GDM1 (cell line): Measurements from ENCODE around the gene ITGAV.

Experiments used
- DNase-seq: peaks from one replicate; lab custom pipeline; 2025; lab: John Stamatoyannopoulos, UW

The ITGAV gene

GRCh38 chr2:186718122-186718521, 128.3 kb downstream of the ITGAV start:
- DNase-seq = no peak

- DNase-seq = no peak
These were observed 129.0 kb downstream of the ITGAV start for GRCh38 chr2:186718903-186719302.

- DNase-seq = no peak
These were observed 132.1 kb downstream of the ITGAV start for GRCh38 chr2:186721956-186722355.

DNA sequence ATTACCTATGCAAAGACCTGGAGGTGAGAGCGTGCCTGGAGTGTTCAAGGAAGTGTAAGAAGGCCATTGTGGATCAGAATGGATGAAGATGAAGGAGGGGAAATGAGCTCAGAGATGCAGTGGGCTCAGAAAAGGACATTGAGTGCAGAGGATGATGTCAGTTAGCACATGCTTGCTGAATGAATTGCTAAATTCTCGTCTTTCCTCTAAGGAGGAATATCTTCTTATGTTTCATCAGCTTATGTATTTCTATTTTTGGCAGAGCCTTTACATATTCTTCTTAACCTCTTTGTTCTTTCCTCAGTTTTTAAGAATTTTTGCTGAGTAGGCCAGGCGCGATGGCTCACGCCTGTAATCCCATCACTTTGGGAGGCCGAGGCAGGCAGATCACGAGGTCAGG, 134.9 kb downstream of the ITGAV start:
- DNase-seq = no peak

- DNase-seq = no peak
These were observed 135.9 kb downstream of the ITGAV start for GRCh38 chr2:186725783-186726182.

DNA sequence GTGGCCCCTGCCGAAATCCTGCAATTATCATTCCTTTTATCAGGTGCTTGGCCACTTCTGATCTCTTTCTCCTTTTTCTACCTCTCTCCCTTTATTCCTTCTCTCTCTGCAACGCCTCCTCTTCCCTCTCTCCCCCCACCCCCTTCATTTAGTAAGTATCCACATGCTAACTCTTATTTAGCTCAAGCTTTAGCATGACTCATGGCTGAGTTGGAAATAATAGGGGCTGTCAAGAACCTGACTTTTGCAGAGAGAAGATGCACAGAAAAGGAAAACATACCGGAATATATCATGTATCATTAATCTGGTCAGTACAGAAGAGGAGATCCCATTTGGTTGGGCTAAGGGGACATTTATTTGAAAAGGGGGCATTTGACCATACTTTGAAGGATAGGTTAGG, 137.1 kb downstream of the ITGAV start:
- no peak for DNase-seq

DNA sequence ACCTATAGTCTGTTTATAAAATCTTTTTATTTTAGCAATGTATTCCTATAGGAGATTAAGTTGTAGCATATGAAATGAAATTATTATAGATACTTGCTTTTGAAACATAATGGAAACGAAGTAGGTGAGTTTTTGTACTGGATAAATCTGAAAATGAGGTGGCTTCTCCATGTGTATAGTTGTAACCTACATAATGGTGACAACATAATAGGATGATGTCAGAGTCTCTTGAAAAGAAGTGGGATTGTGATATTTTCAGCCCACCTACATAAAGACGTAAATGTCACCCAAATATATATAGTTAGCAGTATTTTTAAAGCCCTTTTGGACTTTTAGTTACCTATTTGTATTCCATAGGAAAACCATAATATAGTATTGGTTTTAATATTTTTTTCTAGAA, 138.8 kb downstream of the ITGAV start:
- no peak for DNase-seq
